Globus pallidus (tissue), 1 donor: ENCODE results near the gene CHKA.

Source experiments
- DNase-seq: peaks from one replicate; pipeline ENCODE4 v3.0.0-alpha.2; 2015; ENCODE audit warnings: low spot score

CHKA gene

GRCh38 chr11:68142441-68143309 is 21.5 kb upstream of the CHKA start:
- no peak for DNase-seq

- no peak for DNase-seq
Measured at GRCh38 chr11:68142028-68142412, 20.8 kb upstream of the CHKA start.

- DNase-seq = no peak
Measured at GRCh38 chr11:68141246-68142027, 20.2 kb upstream of the CHKA start.

- peak; percentile 69 for DNase-seq
Measured at GRCh38 chr11:68140496-68141245, 19.5 kb upstream of the CHKA start.

GRCh38 chr11:68138237-68138636 is 17.0 kb upstream of the CHKA start:
- DNase-seq = no peak

GRCh38 chr11:68137833-68138232 is 16.6 kb upstream of the CHKA start:
- no peak for DNase-seq

GRCh38 chr11:68136866-68137265 is 15.7 kb upstream of the CHKA start:
- no peak for DNase-seq

GRCh38 chr11:68135161-68135560 is 14.0 kb upstream of the CHKA start:
- no peak for DNase-seq

- no peak for DNase-seq
Measured at GRCh38 chr11:68133761-68134160, 12.6 kb upstream of the CHKA start.

- no peak for DNase-seq
Measured at GRCh38 chr11:68130121-68130520, 8.9 kb upstream of the CHKA start.

GRCh38 chr11:68128682-68129327 is 7.6 kb upstream of the CHKA start:
- no peak for DNase-seq

GRCh38 chr11:68127714-68128681 is 6.8 kb upstream of the CHKA start:
- DNase-seq = peak; percentile 71

- DNase-seq = no peak
Measured at GRCh38 chr11:68125164-68125563, 4.0 kb upstream of the CHKA start.

- DNase-seq = no peak
Measured at GRCh38 chr11:68122936-68123539, 1.9 kb upstream of the CHKA start.

- peak; percentile 59 for DNase-seq
Measured at GRCh38 chr11:68120273-68121066, 718 bp downstream of the CHKA start.

GRCh38 chr11:68118706-68119448 is 2.3 kb downstream of the CHKA start:
- DNase-seq = no peak

GRCh38 chr11:68117853-68118470 is 3.2 kb downstream of the CHKA start:
- no peak for DNase-seq

GRCh38 chr11:68116974-68117373 is 4.2 kb downstream of the CHKA start:
- no peak for DNase-seq
